WTC11 (cell line): ENCODE data around the gene CUL9. TPM values are rescaled to one million over a fixed set of nuclear protein-coding genes. Genes with fewer than 3 reads are reported as not detected.

Experiments used
- ATAC-seq: fragments of 200-7000 bp; cut with Tn5 transposase; 2 replicates; pipeline ENCODE4 v1.10.0; 2021; ENCODE audit warnings: mild to moderate bottlenecking, moderate library complexity
- CTCF ChIA-PET: fragments of 300-600 bp; sonication (Branson Sonifier 250); formaldehyde crosslinking; loops from one replicate; lab custom pipeline; 2021; ENCODE audit warnings: antibody characterized with exemption; lab: Charles Lee
- POLR2A ChIA-PET: fragments of 350-600 bp; sonication (Branson Sonifier 250); formaldehyde crosslinking; loops from one replicate; lab custom pipeline; 2021; ENCODE audit warnings: antibody characterized with exemption; lab: Charles Lee
- DNase-seq: peaks from one replicate; pipeline ENCODE4 v3.0.0; 2021; ENCODE audit warnings: low spot score
- H3K27ac Mint-ChIP-seq: 2 replicates; pipeline ENCODE4 v1.8.0; 2021; ENCODE audit warnings: mixed read lengths
- H3K27me3 Mint-ChIP-seq: 2 replicates; pipeline ENCODE4 v1.8.0; 2021; ENCODE audit warnings: low read depth, mild to moderate bottlenecking, moderate library complexity, mixed read lengths
- H3K36me3 Mint-ChIP-seq: 2 replicates; pipeline ENCODE4 v1.8.0; 2021; ENCODE audit warnings: mixed read lengths
- H3K4me1 Mint-ChIP-seq: 2 replicates; pipeline ENCODE4 v1.8.0; 2022; ENCODE audit warnings: mixed read lengths
- H3K4me3 Mint-ChIP-seq: 2 replicates; pipeline ENCODE4 v1.8.0; 2021; ENCODE audit warnings: mild to moderate bottlenecking, moderate library complexity, mixed read lengths
- H3K9me3 Mint-ChIP-seq: 2 replicates; pipeline ENCODE4 v1.8.0; 2021; ENCODE audit warnings: mixed read lengths
- ATF1 ChIP-seq: sonication (generic); formaldehyde crosslinking; IDR thresholded peaks from 2 replicates; pipeline ENCODE4 v1.8.1; 2023; ENCODE audit warnings: mild to moderate bottlenecking, moderate library complexity, missing genetic modification reagents
- E2F1 ChIP-seq: sonication (generic); formaldehyde crosslinking; IDR thresholded peaks from 2 replicates; pipeline ENCODE4 v1.8.0; 2022; ENCODE audit warnings: mild to moderate bottlenecking, missing genetic modification reagents
- ELF4 ChIP-seq: sonication (generic); formaldehyde crosslinking; IDR thresholded peaks from 2 replicates; pipeline ENCODE4 v1.8.1; 2022; ENCODE audit warnings: low read depth, mild to moderate bottlenecking, moderate library complexity, missing genetic modification reagents
- FOXK1 ChIP-seq: sonication (generic); formaldehyde crosslinking; IDR thresholded peaks from 2 replicates; pipeline ENCODE4 v1.8.0; 2022; ENCODE audit warnings: mild to moderate bottlenecking, moderate library complexity, missing genetic modification reagents
- FOXP1 ChIP-seq: sonication (generic); formaldehyde crosslinking; IDR thresholded peaks from 2 replicates; pipeline ENCODE4 v1.8.0; 2022; ENCODE audit warnings: missing genetic modification reagents, mild to moderate bottlenecking, moderate library complexity, borderline replicate concordance
- IRF2 ChIP-seq: sonication (generic); formaldehyde crosslinking; IDR thresholded peaks from 2 replicates; pipeline ENCODE4 v1.8.0; 2022; ENCODE audit warnings: low read depth, missing genetic modification reagents, borderline replicate concordance
- SMAD3 ChIP-seq: sonication (generic); formaldehyde crosslinking; IDR thresholded peaks from 2 replicates; pipeline ENCODE4 v1.8.0; 2022; ENCODE audit warnings: missing genetic modification reagents, mild to moderate bottlenecking, borderline replicate concordance
- SMAD4 ChIP-seq: sonication (generic); formaldehyde crosslinking; IDR thresholded peaks from 2 replicates; pipeline ENCODE4 v1.8.0; 2022; ENCODE audit warnings: mild to moderate bottlenecking, missing genetic modification reagents
- TEAD4 ChIP-seq: sonication (generic); formaldehyde crosslinking; IDR thresholded peaks from 2 replicates; pipeline ENCODE4 v1.8.0; 2022; ENCODE audit warnings: mild to moderate bottlenecking, missing genetic modification reagents
- TP53 ChIP-seq: sonication (generic); formaldehyde crosslinking; IDR thresholded peaks from 2 replicates; pipeline ENCODE4 v1.8.1; 2023; ENCODE audit warnings: mild to moderate bottlenecking, missing genetic modification reagents
- ZBTB21 ChIP-seq: sonication (generic); formaldehyde crosslinking; IDR thresholded peaks from 2 replicates; pipeline ENCODE4 v1.8.1; 2023; ENCODE audit warnings: mild to moderate bottlenecking, missing genetic modification reagents, borderline replicate concordance
- ZNF512 ChIP-seq: sonication (generic); formaldehyde crosslinking; IDR thresholded peaks from 2 replicates; pipeline ENCODE4 v1.8.1; 2022; ENCODE audit warnings: missing genetic modification reagents, borderline replicate concordance
- total RNA-seq: library from RNA; stranded (reverse); gene quantifications from 3 replicates; pipeline ENCODE4 v1.2.3, GENCODE V29; 2021
- TF ChIP-seq, protein P1 (sequence below): sonication (generic); formaldehyde crosslinking; IDR thresholded peaks from 2 replicates; pipeline ENCODE4 v1.8.1; 2023; ENCODE audit warnings: mild to moderate bottlenecking, missing genetic modification reagents
- TF ChIP-seq, protein P2 (sequence below): fragments of 250-450 bp; sonication (Bioruptor Pico); IDR thresholded peaks from 2 replicates; pipeline ENCODE4 v1.9.0; 2021; ENCODE audit warnings: moderate library complexity, mild to moderate bottlenecking, inconsistent platforms, borderline replicate concordance
- TF ChIP-seq, protein P3 (sequence below): fragments of 250-450 bp; sonication (Bioruptor Pico); IDR thresholded peaks from 2 replicates; pipeline ENCODE4 v1.8.0; 2021; ENCODE audit warnings: mild to moderate bottlenecking
- TF ChIP-seq, protein P4 (sequence below): sonication (generic); formaldehyde crosslinking; IDR thresholded peaks from 2 replicates; pipeline ENCODE4 v1.8.0; 2022; ENCODE audit warnings: missing genetic modification reagents
- TF ChIP-seq, protein P5 (sequence below): fragments of 250-450 bp; sonication (Bioruptor Pico); IDR thresholded peaks from 2 replicates; pipeline ENCODE4 v1.9.0; 2021; ENCODE audit warnings: mild to moderate bottlenecking

The CUL9 gene
- total RNA-seq, 1 experiment from 2014 or later, result 15.2 TPM

- TF ChIP-seq, protein P1, sequence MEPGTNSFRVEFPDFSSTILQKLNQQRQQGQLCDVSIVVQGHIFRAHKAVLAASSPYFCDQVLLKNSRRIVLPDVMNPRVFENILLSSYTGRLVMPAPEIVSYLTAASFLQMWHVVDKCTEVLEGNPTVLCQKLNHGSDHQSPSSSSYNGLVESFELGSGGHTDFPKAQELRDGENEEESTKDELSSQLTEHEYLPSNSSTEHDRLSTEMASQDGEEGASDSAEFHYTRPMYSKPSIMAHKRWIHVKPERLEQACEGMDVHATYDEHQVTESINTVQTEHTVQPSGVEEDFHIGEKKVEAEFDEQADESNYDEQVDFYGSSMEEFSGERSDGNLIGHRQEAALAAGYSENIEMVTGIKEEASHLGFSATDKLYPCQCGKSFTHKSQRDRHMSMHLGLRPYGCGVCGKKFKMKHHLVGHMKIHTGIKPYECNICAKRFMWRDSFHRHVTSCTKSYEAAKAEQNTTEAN (CRISPR knock-in tag), result no peak
- TF ChIP-seq SMAD3 (no peak), ELF4 (CRISPR knock-in tag) (no peak), SMAD4 (no peak), ATF1 (no peak), ZNF512 (CRISPR knock-in tag) (no peak), E2F1 (no peak), ZBTB21 (CRISPR knock-in tag) (no peak), TP53 (no peak)
- TF ChIP-seq, protein P2, sequence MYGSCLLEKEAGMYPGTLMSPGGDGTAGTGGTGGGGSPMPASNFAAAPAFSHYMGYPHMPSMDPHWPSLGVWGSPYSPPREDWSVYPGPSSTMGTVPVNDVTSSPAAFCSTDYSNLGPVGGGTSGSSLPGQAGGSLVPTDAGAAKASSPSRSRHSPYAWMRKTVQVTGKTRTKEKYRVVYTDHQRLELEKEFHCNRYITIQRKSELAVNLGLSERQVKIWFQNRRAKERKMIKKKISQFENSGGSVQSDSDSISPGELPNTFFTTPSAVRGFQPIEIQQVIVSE (CRISPR knock-in tag), result no peak
- TF ChIP-seq, protein P3, sequence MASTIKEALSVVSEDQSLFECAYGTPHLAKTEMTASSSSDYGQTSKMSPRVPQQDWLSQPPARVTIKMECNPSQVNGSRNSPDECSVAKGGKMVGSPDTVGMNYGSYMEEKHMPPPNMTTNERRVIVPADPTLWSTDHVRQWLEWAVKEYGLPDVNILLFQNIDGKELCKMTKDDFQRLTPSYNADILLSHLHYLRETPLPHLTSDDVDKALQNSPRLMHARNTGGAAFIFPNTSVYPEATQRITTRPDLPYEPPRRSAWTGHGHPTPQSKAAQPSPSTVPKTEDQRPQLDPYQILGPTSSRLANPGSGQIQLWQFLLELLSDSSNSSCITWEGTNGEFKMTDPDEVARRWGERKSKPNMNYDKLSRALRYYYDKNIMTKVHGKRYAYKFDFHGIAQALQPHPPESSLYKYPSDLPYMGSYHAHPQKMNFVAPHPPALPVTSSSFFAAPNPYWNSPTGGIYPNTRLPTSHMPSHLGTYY (CRISPR knock-in tag), result no peak; the same call in 1 of the 2 replicates
- TF ChIP-seq, protein P4, sequence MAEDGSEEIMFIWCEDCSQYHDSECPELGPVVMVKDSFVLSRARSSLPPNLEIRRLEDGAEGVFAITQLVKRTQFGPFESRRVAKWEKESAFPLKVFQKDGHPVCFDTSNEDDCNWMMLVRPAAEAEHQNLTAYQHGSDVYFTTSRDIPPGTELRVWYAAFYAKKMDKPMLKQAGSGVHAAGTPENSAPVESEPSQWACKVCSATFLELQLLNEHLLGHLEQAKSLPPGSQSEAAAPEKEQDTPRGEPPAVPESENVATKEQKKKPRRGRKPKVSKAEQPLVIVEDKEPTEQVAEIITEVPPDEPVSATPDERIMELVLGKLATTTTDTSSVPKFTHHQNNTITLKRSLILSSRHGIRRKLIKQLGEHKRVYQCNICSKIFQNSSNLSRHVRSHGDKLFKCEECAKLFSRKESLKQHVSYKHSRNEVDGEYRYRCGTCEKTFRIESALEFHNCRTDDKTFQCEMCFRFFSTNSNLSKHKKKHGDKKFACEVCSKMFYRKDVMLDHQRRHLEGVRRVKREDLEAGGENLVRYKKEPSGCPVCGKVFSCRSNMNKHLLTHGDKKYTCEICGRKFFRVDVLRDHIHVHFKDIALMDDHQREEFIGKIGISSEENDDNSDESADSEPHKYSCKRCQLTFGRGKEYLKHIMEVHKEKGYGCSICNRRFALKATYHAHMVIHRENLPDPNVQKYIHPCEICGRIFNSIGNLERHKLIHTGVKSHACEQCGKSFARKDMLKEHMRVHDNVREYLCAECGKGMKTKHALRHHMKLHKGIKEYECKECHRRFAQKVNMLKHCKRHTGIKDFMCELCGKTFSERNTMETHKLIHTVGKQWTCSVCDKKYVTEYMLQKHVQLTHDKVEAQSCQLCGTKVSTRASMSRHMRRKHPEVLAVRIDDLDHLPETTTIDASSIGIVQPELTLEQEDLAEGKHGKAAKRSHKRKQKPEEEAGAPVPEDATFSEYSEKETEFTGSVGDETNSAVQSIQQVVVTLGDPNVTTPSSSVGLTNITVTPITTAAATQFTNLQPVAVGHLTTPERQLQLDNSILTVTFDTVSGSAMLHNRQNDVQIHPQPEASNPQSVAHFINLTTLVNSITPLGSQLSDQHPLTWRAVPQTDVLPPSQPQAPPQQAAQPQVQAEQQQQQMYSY (CRISPR knock-in tag), result no peak
These were observed 7.5 kb upstream of the CUL9 start (continued) for GRCh38 chr6:43174263-43175112.

GRCh38 chr6:43175676-43176422 lies 6.1 kb upstream of the CUL9 start:
- CTCF ChIA-PET, result no interaction called here
- Mint-ChIP-seq H3K27me3 (peaks cover 9% of the 10 kb centered on the region), H3K4me1 (peaks cover 25% of the 10 kb centered on the region), H3K27ac (no peak overlapping the region), H3K4me3 (no peak overlapping the region), H3K36me3 (peaks cover 36% of the 10 kb centered on the region), H3K9me3 (no peaks in the 10 kb centered on the region)
- TF ChIP-seq FOXK1 (CRISPR knock-in tag), result no peak
- TF ChIP-seq, protein P5, sequence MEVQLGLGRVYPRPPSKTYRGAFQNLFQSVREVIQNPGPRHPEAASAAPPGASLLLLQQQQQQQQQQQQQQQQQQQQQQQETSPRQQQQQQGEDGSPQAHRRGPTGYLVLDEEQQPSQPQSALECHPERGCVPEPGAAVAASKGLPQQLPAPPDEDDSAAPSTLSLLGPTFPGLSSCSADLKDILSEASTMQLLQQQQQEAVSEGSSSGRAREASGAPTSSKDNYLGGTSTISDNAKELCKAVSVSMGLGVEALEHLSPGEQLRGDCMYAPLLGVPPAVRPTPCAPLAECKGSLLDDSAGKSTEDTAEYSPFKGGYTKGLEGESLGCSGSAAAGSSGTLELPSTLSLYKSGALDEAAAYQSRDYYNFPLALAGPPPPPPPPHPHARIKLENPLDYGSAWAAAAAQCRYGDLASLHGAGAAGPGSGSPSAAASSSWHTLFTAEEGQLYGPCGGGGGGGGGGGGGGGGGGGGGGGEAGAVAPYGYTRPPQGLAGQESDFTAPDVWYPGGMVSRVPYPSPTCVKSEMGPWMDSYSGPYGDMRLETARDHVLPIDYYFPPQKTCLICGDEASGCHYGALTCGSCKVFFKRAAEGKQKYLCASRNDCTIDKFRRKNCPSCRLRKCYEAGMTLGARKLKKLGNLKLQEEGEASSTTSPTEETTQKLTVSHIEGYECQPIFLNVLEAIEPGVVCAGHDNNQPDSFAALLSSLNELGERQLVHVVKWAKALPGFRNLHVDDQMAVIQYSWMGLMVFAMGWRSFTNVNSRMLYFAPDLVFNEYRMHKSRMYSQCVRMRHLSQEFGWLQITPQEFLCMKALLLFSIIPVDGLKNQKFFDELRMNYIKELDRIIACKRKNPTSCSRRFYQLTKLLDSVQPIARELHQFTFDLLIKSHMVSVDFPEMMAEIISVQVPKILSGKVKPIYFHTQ (CRISPR knock-in tag), result no peak
- no peak for TF ChIP-seq FOXP1
- no peak for TF ChIP-seq IRF2 (CRISPR knock-in tag)
- no peak for TF ChIP-seq TEAD4 (CRISPR knock-in tag)
- no peak for TF ChIP-seq ZNF512 (CRISPR knock-in tag)
- ATAC-seq (no peak), DNase-seq (no peak)
- POLR2A ChIA-PET, result interaction anchor here (1.5 kb wide), 1 partner anchor 116 kb away, joined by 4 read pairs; the partner anchor contains the start of genes KLC4 and MRPL2
